Naive B cell (primary cell): ENCODE measurements around the gene TINAGL1. TPM values are rescaled to one million over a fixed set of nuclear protein-coding genes. Genes with fewer than 3 reads are reported as not detected.

Source experiments
- ATAC-seq, 2 donors: fragments of 150-1000 bp; cut with Tn5 transposase; 2 replicates each; pipeline ENCODE4 v1.10.0; 2021; ENCODE audit warnings: low read depth in 2 of 2, mild to moderate bottlenecking in 2 of 2, moderate library complexity in 2 of 2
- DNase-seq: peaks from one replicate; pipeline ENCODE4 v3.0.0; 2022
- H3K27ac Mint-ChIP-seq, 6 donors: one replicate each; pipeline ENCODE4 v1.8.0; 2020 to 2022; ENCODE audit warnings: mild to moderate bottlenecking in 6 of 6, mixed read lengths in 6 of 6, moderate library complexity in 5 of 6, inconsistent platforms in 2 of 6
- H3K27me3 Mint-ChIP-seq, 3 donors: one replicate each; pipeline ENCODE4 v1.8.0; 2021 to 2022; ENCODE audit warnings: mixed read lengths in 3 of 3, mild to moderate bottlenecking in 1 of 3
- H3K36me3 Mint-ChIP-seq, 2 donors: one replicate each; pipeline ENCODE4 v1.8.0; 2020 to 2022; ENCODE audit warnings: mixed read lengths in 2 of 2, inconsistent platforms in 1 of 2, mild to moderate bottlenecking in 1 of 2
- H3K4me1 Mint-ChIP-seq, 3 donors: one replicate each; pipeline ENCODE4 v1.8.0; 2020 to 2022; ENCODE audit warnings: mixed read lengths in 3 of 3, inconsistent platforms in 1 of 3, mild to moderate bottlenecking in 1 of 3, moderate library complexity in 1 of 3
- H3K4me3 Mint-ChIP-seq, 8 donors: one replicate each; pipeline ENCODE4 v1.8.0; 2020 to 2022; ENCODE audit warnings: mild to moderate bottlenecking in 8 of 8, mixed read lengths in 8 of 8, moderate library complexity in 8 of 8, inconsistent platforms in 2 of 8
- H3K9me3 Mint-ChIP-seq, 7 donors: one replicate each; pipeline ENCODE4 v1.8.0; 2020 to 2022; ENCODE audit warnings: mixed read lengths in 7 of 7, mild to moderate bottlenecking in 5 of 7, inconsistent platforms in 2 of 7, moderate library complexity in 1 of 7
- polyA plus RNA-seq, 6 donors: library from polyadenylated mRNA; unstranded; fragments of 300-500 nt; fragmentation: Illumina TruSeq; gene quantifications; one replicate each; pipeline ENCODE4 v1.2.3, GENCODE V29; 2021; ENCODE audit warnings: low read depth in 6 of 6

TINAGL1 gene
- polyA plus RNA-seq, 6 donors from 2014 or later: not detected

DNA sequence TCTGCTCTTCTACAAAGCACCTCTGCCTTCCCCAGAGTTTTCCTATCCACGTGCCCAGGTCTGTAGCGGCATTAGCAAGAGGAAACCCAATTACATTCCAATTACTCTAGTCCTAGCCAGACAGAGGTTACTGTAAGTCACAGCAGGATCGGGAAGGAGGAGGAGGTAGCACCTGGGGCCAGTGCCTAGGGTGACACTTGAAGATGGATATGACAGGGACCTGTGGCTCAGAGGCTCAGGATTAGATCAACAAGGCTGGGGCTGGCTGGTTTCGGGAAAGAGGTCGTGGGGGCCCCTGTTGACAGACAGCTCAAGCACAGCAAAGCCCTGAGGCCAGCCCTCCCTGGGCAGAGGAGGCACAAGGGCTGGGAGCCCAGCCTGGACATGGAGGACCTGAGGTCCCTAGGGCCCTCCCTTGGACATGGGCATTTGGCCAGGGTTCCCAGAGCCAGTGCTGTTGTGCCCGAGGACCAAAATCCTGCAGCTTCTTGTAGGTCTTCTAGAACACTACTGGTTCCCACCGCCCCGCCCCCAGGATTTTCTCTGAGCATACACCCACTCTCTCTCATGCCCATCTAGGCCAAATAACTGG is 38.2 kb downstream of the TINAGL1 start:
- H3K9me3 Mint-ChIP-seq: peaks cover 0 to 1% (median 0%) of the 10 kb centered on the region in 7 donors
- peak overlapping the region in 2 of 8 donors; percentile 20 to 41 for H3K4me3 Mint-ChIP-seq
- no peak overlapping the region for H3K27ac Mint-ChIP-seq
- H3K4me1 Mint-ChIP-seq: peaks cover 9 to 22% (median 12%) of the 10 kb centered on the region in 3 donors
- ATAC-seq (no peak), DNase-seq (no peak)
- peaks cover 22 to 35% (median 33%) of the 10 kb centered on the region in 3 donors for H3K27me3 Mint-ChIP-seq
- H3K36me3 Mint-ChIP-seq: no peaks in the 10 kb centered on the region

DNA sequence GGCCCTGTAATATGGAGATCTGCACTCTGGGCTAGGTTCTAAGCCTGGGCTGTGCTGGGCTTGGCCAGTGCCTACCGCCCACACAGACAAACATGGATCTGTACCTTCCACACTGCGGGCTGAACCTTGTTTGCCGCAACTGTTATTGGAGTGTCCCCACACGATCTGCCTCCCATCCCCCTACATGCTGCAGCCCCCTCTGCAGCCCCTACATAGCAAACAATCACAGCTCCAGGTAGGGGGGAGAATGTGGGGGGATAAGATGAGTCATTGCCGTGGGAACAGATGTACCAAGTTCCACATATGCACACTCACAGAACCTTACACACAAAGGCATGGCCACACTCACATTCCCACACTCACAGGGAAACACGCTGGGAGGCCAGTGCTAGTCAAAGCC is 39.1 kb downstream of the TINAGL1 start:
- peak overlapping the region in 1 of 8 donors; percentile 30 for H3K4me3 Mint-ChIP-seq

DNA sequence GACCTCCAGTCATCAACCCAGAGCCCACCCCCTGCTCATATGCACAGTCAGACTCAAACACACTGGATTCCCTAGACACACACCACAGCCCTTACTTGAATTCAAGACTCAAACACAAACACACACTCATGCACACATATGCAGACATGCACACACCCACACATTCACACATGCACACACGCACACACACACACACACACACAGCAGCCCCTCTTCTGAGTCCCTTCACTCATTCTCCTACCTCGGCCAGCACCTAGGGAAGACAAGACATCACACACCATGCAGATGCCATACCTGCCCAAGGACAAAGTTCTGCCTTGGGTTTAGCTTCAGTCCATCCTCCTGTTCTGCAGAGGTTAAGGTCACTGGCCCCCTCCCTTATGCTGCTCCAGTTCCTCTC is 39.6 kb downstream of the TINAGL1 start:
- peaks cover 26 to 39% (median 38%) of the 10 kb centered on the region in 3 donors for H3K27me3 Mint-ChIP-seq
- peak overlapping the region in 1 of 8 donors; percentile 30 for H3K4me3 Mint-ChIP-seq
- H3K27ac Mint-ChIP-seq: peak overlapping the region in 1 of 6 donors; percentile 62

More for the DNA sequence above, 39.1 kb downstream of the TINAGL1 start:
- Mint-ChIP-seq H3K4me1 (peaks cover 14 to 25% (median 16%) of the 10 kb centered on the region in 3 donors), H3K27ac (peak overlapping the region in 1 of 6 donors; percentile 8), H3K9me3 (peaks cover 0 to 1% (median 0%) of the 10 kb centered on the region in 7 donors), H3K36me3 (no peaks in the 10 kb centered on the region), H3K27me3 (peaks cover 26 to 39% (median 38%) of the 10 kb centered on the region in 3 donors)
- ATAC-seq: no peak
- no peak for DNase-seq

DNA sequence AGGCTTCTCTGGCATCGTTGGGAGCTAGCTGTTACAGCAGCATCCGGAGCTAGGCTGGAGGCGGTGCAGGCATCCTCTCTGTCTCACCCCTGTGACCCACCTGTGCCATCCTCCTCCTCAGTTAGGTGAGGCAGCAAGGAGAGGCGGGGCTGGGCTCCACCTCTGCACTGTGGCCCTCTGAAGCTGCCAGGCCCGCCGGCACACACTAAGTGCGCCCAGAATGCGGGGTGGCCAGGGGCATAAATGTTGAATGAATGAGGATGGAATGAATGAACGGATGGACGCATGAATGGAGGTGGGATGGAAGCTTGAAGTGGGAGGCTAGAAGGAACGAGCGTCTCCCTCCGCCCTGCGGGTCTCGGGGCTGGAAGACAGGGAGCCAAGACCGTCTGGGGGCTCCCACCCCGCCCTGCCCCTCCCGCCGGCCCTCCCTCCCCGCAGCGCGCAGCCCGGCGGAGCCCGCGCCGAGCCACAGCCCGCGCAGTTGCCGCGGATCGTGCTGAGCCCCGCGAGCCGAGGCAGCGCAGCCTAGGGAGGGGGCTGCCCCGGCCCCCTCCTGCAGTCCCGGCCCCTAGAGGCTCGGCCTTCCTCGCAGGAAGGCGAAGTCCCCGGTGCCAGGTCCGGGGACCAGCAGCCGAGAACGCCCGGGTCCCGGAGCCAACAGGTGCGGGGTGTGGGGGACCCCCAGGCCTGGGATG is 41.1 kb downstream of the TINAGL1 start, which contains the start of gene HCRTR1:
TSS of gene HCRTR1 (plus strand) at position 472 of the 698 bp plus-strand sequence. CDS start 1,504 bp downstream, outside the sequence.
- peaks cover 0 to 1% (median 0%) of the 10 kb centered on the region in 7 donors for H3K9me3 Mint-ChIP-seq
- no peak within 1 kb of the TSS for H3K27ac Mint-ChIP-seq
- no peak for DNase-seq
- ATAC-seq: peak; percentile 23 to 39
- H3K27me3 Mint-ChIP-seq: peaks cover 26 to 39% (median 38%) of the 10 kb centered on the region in 3 donors
- H3K4me1 Mint-ChIP-seq: peaks cover 14 to 25% (median 16%) of the 10 kb centered on the region in 3 donors
- no peaks in the 10 kb centered on the region for H3K36me3 Mint-ChIP-seq
- peak within 1 kb of the TSS; percentile 53 to 89 (median 78) for H3K4me3 Mint-ChIP-seq

More for the DNA sequence above, 39.6 kb downstream of the TINAGL1 start:
- ATAC-seq (no peak), DNase-seq (no peak)
- H3K36me3 Mint-ChIP-seq: no peaks in the 10 kb centered on the region
- H3K9me3 Mint-ChIP-seq: peaks cover 0 to 1% (median 0%) of the 10 kb centered on the region in 7 donors
- H3K4me1 Mint-ChIP-seq: peaks cover 14 to 25% (median 16%) of the 10 kb centered on the region in 3 donors

DNA sequence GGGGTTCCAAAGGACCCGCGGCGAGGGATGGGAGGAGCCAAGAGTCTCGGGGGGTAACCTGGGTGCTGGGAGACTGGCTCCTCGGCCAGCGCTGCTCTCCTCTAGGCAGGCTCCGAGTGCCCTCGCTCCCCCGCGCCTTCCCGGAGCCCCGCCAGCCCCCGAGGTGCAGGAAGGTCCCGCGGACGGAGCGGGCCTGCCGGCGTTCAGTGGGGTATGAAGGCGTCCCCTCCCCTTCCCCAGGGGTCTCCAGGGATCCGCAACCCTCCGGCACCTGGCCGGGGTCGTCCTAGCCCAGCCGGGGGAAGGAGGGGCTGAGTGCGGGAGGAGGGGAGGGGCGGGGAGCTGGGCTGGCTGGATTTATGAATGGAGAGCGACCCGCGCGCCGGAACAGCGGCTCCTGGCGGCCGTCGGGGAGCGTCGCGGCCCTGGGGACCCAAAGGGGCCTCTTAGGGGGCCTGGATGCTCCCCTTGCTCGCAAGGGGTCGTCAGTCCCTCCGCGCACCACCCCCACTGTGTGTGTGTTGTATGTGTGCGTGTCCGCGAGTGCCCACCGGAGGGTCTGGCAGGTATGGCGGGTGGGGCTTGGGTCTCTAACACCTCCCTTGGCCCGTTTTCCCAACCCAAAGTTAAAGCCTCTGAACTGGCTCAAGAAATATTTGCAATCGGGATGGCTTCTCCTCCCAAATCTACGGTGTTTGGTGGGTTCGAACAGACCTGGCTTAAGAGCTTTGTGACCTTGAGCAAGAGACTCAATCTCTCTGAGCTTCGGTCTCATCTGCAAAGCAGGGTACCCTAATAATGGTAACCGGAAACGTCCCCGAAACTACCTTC is 41.8 kb downstream of the TINAGL1 start:
- Mint-ChIP-seq H3K4me1 (peaks cover 14 to 25% (median 16%) of the 10 kb centered on the region in 3 donors), H3K4me3 (peak overlapping the region; percentile 33 to 84 (median 76)), H3K9me3 (no peaks in the 10 kb centered on the region), H3K36me3 (no peaks in the 10 kb centered on the region), H3K27ac (no peak overlapping the region), H3K27me3 (peaks cover 26 to 39% (median 38%) of the 10 kb centered on the region in 3 donors)
- DNase-seq (peak; percentile 42), ATAC-seq (peak; percentile 79 to 87)

DNA sequence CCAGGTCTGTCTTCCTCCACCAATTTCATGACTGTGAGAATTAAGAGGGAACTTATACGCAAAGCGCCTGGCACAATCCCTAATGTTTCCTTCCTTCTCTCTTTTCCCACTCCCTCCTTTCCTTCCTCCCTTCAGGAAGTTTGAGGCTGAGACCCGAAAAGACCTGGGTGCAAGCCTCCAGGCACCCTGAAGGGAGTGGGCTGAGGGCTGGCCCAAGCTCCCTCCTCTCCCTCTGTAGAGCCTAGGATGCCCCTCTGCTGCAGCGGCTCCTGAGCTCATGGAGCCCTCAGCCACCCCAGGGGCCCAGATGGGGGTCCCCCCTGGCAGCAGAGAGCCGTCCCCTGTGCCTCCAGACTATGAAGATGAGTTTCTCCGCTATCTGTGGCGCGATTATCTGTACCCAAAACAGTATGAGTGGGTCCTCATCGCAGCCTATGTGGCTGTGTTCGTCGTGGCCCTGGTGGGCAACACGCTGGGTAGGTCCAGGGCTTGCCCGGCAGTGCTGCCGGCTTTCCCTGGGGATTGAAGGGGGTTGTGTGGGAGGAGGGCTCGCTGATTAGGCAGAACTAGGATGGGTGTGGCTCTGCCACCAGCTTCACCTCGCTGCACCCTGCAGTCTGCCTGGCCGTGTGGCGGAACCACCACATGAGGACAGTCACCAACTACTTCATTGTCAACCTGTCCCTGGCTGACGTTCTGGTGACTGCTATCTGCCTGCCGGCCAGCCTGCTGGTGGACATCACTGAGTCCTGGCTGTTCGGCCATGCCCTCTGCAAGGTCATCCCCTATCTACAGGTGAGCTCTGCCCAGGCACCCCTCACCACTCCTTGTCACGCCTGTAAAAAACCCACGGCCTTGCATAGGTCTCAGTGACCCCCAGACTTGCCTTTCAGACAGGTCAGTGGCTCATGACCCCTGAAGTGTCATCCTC is 42.9 kb downstream of the TINAGL1 start:
- Mint-ChIP-seq H3K27ac (peak overlapping the region in 1 of 6 donors; percentile 39), H3K4me3 (peak overlapping the region in 5 of 8 donors; percentile 41 to 76 (median 63)), H3K9me3 (no peaks in the 10 kb centered on the region), H3K4me1 (peaks cover 16 to 25% (median 17%) of the 10 kb centered on the region in 3 donors), H3K36me3 (no peaks in the 10 kb centered on the region), H3K27me3 (peaks cover 26 to 39% (median 38%) of the 10 kb centered on the region in 3 donors)
- ATAC-seq (no peak), DNase-seq (no peak)

DNA sequence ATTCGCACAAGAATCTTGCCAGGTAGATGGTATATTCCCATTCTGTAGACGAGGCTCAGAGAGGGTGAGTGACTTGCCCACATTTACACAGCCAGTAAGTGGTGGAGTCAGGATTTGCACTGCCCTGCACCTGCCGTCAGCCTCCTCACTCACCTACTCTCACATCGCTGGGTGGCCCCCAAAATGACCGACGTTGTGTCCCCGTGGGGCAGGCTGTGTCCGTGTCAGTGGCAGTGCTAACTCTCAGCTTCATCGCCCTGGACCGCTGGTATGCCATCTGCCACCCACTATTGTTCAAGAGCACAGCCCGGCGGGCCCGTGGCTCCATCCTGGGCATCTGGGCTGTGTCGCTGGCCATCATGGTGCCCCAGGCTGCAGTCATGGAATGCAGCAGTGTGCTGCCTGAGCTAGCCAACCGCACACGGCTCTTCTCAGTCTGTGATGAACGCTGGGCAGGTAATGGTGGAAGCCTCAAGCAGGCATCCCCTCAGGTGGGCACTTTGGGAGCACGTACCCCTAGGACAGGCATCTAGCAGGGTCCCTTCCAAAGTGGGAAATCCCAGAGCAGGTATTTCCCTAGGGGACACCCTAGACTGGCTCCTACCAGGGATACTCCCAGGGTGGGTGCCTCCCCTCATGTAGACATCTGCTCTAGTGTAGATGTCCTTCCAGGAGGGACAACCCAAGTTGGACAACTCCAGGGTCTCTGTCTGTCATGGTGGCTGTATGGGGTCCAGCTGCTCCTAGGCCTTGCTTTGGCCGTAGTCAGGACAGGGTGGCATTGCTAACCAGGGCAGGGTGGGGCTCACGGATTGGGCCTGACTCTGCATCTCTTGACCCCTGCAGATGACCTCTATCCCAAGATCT is 44.5 kb downstream of the TINAGL1 start:
- Mint-ChIP-seq H3K27ac (peak overlapping the region in 1 of 6 donors; percentile 42), H3K9me3 (no peaks in the 10 kb centered on the region), H3K4me3 (no peak overlapping the region), H3K27me3 (peaks cover 22 to 34% (median 32%) of the 10 kb centered on the region in 3 donors), H3K4me1 (peaks cover 16 to 28% (median 17%) of the 10 kb centered on the region in 3 donors), H3K36me3 (no peaks in the 10 kb centered on the region)
- ATAC-seq: no peak
- DNase-seq: no peak

DNA sequence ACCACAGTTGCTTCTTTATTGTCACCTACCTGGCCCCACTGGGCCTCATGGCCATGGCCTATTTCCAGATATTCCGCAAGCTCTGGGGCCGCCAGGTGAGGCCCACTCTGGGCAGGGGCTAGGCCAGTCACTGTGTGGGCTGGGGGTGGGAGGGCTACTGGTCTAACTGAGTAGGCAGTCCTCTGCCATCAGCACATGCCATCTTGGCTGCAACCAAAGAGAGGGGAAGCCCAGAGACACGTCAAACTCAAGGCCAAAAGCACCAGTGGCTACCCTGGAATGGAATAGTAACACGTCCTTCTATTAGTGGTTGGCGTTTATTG is 45.1 kb downstream of the TINAGL1 start:
- H3K36me3 Mint-ChIP-seq: no peaks in the 10 kb centered on the region

DNA sequence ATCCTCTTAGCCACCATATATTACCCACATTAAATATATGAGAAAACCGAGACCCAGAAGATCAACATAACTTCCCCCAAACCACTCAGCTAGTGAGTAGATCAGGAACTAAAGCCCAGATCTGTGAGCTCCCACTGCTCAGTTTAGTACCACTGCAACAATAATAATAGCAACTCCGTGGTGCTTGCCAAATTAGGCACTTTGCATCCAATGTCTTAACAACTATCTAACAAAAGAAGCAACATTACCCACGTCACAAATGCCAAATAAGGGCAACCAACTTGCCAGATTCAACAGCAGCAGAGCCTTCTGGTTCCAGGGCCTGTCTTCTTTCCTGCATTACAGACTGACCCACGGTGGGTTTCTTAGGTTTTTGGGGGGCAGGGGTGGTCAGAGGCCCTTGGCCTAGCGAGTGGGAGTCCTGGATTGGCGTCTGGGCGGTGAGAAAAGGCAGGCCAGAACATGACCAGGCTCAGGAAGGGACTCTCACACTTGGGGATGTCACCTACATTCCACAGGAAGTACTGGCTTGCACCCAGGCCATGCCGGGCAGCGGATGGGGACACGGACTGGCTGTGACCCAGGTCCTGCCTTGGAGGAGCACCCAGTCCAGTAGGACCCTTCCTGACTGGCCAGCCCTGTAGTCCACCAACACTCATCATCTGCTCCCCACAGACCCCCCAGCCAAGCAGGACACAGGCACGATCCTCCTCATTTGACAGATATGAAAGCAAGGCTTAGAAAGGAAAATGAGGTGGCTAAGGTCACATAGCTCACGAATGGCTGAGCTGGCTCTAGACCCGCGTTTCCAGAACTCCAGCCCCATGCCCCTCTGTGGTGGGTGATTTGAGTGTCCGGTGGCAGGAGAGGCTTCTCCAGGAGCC is 45.8 kb downstream of the TINAGL1 start:
- ATAC-seq: no peak
- no peak overlapping the region for H3K4me3 Mint-ChIP-seq
- H3K4me1 Mint-ChIP-seq: peaks cover 14 to 19% (median 17%) of the 10 kb centered on the region in 3 donors
- peak overlapping the region in 1 of 6 donors; percentile 33 for H3K27ac Mint-ChIP-seq
- no peaks in the 10 kb centered on the region for H3K9me3 Mint-ChIP-seq
- H3K27me3 Mint-ChIP-seq: peaks cover 13 to 21% (median 20%) of the 10 kb centered on the region in 3 donors
- no peaks in the 10 kb centered on the region for H3K36me3 Mint-ChIP-seq
- no peak for DNase-seq

More for the DNA sequence above, 45.1 kb downstream of the TINAGL1 start:
- Mint-ChIP-seq H3K27ac (no peak overlapping the region), H3K9me3 (no peaks in the 10 kb centered on the region), H3K27me3 (peaks cover 19 to 28% (median 26%) of the 10 kb centered on the region in 3 donors), H3K4me3 (no peak overlapping the region), H3K4me1 (peaks cover 16 to 26% (median 17%) of the 10 kb centered on the region in 3 donors)
- DNase-seq (no peak), ATAC-seq (no peak)

DNA sequence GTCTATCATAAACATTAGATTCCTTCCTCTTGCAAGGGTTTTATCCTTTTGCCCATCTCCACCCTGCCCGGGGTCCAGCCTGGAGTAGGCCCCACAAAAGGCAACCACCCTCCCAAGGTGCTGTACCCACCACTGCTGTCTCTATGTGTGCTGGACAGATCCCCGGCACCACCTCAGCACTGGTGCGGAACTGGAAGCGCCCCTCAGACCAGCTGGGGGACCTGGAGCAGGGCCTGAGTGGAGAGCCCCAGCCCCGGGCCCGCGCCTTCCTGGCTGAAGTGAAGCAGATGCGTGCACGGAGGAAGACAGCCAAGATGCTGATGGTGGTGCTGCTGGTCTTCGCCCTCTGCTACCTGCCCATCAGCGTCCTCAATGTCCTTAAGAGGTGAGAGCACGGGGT is 47.0 kb downstream of the TINAGL1 start:
- H3K4me1 Mint-ChIP-seq: peaks cover 11 to 16% (median 13%) of the 10 kb centered on the region in 3 donors
- no peaks in the 10 kb centered on the region for H3K36me3 Mint-ChIP-seq
- no peak for DNase-seq
- no peaks in the 10 kb centered on the region for H3K9me3 Mint-ChIP-seq
- H3K27me3 Mint-ChIP-seq: peaks cover 10 to 15% (median 14%) of the 10 kb centered on the region in 3 donors
- no peak overlapping the region for H3K4me3 Mint-ChIP-seq
- peak overlapping the region in 1 of 6 donors; percentile 27 for H3K27ac Mint-ChIP-seq
- ATAC-seq: no peak

DNA sequence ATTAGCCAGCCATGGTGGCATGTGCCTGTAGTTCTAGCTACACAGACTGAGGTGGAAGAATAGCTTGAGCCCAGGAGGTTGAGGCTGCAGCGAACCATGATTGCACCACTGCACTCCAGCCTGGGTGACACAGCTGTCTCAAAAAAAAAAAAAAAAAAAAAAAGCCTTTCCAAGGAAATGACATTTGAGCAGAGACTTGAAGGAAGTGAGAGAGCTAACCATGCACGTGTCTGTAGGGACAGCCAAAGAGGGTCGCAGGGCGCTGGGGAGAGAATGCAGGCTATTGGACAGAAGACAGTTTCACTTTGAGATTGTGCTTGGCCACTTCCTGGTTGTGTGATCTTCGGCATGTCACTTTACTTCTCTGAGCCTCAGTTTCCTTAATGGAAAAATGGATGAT is 48.0 kb downstream of the TINAGL1 start:
- no peaks in the 10 kb centered on the region for H3K9me3 Mint-ChIP-seq
- H3K27me3 Mint-ChIP-seq: peaks cover 6 to 7% (median 6%) of the 10 kb centered on the region in 3 donors
- DNase-seq (no peak), ATAC-seq (no peak)
- peak overlapping the region in 3 of 6 donors; percentile 26 to 69 (median 27) for H3K27ac Mint-ChIP-seq
- peaks cover 6 to 10% (median 7%) of the 10 kb centered on the region in 3 donors for H3K4me1 Mint-ChIP-seq
- no peak overlapping the region for H3K4me3 Mint-ChIP-seq
- H3K36me3 Mint-ChIP-seq: peaks cover 0 to 4% of the 10 kb centered on the region in 2 donors
